HEK293 (cell line): ENCODE measurements around the gene ERLEC1.

Experiments
- CTCF ChIA-PET: fragments of 350-600 bp; formaldehyde crosslinking; extraction: SDS; loops from one replicate; lab custom pipeline; 2021; ENCODE audit warnings: antibody characterized with exemption; lab: Yijun Ruan, JAX
- POLR2A ChIA-PET: fragments of 300-600 bp; formaldehyde crosslinking; extraction: SDS; loops from one replicate; lab custom pipeline; 2020; ENCODE audit warnings: antibody characterized with exemption, inconsistent platforms; lab: Yijun Ruan, JAX
- H3K27ac ChIP-seq: fragments of 200-500 bp; sonication (Bioruptor generic); 2 replicates; pipeline ENCODE4 v1.5.1; 2014; ENCODE audit warnings: low read depth, low read length, control low read depth, inconsistent platforms; ENCODE audit errors: extremely low read depth
- H3K36me3 ChIP-seq, 2 experiments: fragments of 200-500 bp in 1 of 2; sonication (Bioruptor generic) in 1 of 2; 1 replicate in 1 of 2; 2 replicates in 1 of 2; pipeline ENCODE4 v1.5.1; 2014 to 2017; ENCODE audit warnings: inconsistent platforms in 2 of 2, low read length in 2 of 2; ENCODE audit not compliant: control insufficient read depth in 2 of 2, insufficient read depth in 1 of 2
- H3K4me1 ChIP-seq: fragments of 200-500 bp; sonication (Bioruptor generic); 2 replicates; pipeline ENCODE4 v1.5.1; 2014; ENCODE audit warnings: mild to moderate bottlenecking, low read length, inconsistent platforms; ENCODE audit not compliant: control insufficient read depth, insufficient read depth
- H3K4me3 ChIP-seq: 2 replicates; pipeline ENCODE4 v1.5.1; 2011; ENCODE audit warnings: low read depth, mild to moderate bottlenecking, control low read depth, low read length, moderate library complexity
- H3K9me3 ChIP-seq: fragments of 200-500 bp; sonication (Bioruptor generic); 2 replicates; pipeline ENCODE4 v1.5.1; 2014; ENCODE audit warnings: low read depth, low read length, inconsistent platforms; ENCODE audit not compliant: control insufficient read depth, insufficient read depth
- FEZF1 ChIP-seq: fragments of 450-650 bp; formaldehyde crosslinking; IDR thresholded peaks from 2 replicates; pipeline ENCODE4 v1.5.1; 2016; ENCODE audit warnings: missing biosample characterization, missing genetic modification characterization
- KLF17 ChIP-seq: fragments of 450-650 bp; formaldehyde crosslinking; IDR thresholded peaks from 2 replicates; pipeline ENCODE4 v1.5.1; 2016; ENCODE audit warnings: missing biosample characterization, missing genetic modification characterization
- KLF9 ChIP-seq: fragments of 450-650 bp; formaldehyde crosslinking; IDR thresholded peaks from 2 replicates; pipeline ENCODE4 v1.5.1; 2016; ENCODE audit warnings: missing biosample characterization, missing genetic modification characterization, low read depth
- MEIS1 ChIP-seq: sonication (generic); formaldehyde crosslinking; IDR thresholded peaks from 2 replicates; pipeline ENCODE4 v1.8.1; 2022; ENCODE audit warnings: missing genetic modification reagents, mild to moderate bottlenecking, borderline replicate concordance
- MZF1 ChIP-seq: fragments of 450-650 bp; formaldehyde crosslinking; IDR thresholded peaks from 2 replicates; pipeline ENCODE4 v1.5.1; 2017; ENCODE audit warnings: missing biosample characterization, missing genetic modification characterization, borderline replicate concordance
- OVOL3 ChIP-seq: fragments of 450-650 bp; formaldehyde crosslinking; IDR thresholded peaks from 2 replicates; pipeline ENCODE4 v1.5.1; 2016; ENCODE audit warnings: missing biosample characterization, missing genetic modification characterization
- PRDM6 ChIP-seq: fragments of 450-650 bp; formaldehyde crosslinking; IDR thresholded peaks from 2 replicates; pipeline ENCODE4 v1.5.1; 2017; ENCODE audit warnings: missing biosample characterization, missing genetic modification characterization
- WT1 ChIP-seq: fragments of 450-650 bp; formaldehyde crosslinking; IDR thresholded peaks from 2 replicates; pipeline ENCODE4 v1.5.1; 2016; ENCODE audit warnings: missing biosample characterization, missing genetic modification characterization
- ZBTB17 ChIP-seq: fragments of 450-650 bp; formaldehyde crosslinking; IDR thresholded peaks from 2 replicates; pipeline ENCODE4 v1.5.1; 2016; ENCODE audit warnings: missing biosample characterization, missing genetic modification characterization
- ZEB2 ChIP-seq: fragments of 450-650 bp; formaldehyde crosslinking; IDR thresholded peaks from 2 replicates; pipeline ENCODE4 v1.5.1; 2016; ENCODE audit warnings: missing biosample characterization, missing genetic modification characterization
- ZFHX2 ChIP-seq: fragments of 450-650 bp; formaldehyde crosslinking; conservative IDR thresholded peaks from 2 replicates; pipeline ENCODE4 v1.5.1; 2016; ENCODE audit warnings: missing biosample characterization, missing genetic modification characterization
- ZFP41 ChIP-seq: fragments of 450-650 bp; formaldehyde crosslinking; IDR thresholded peaks from 2 replicates; pipeline ENCODE4 v1.5.1; 2016; ENCODE audit warnings: missing biosample characterization, missing genetic modification characterization, borderline replicate concordance
- ZFP69B ChIP-seq: fragments of 450-650 bp; formaldehyde crosslinking; IDR thresholded peaks from 2 replicates; pipeline ENCODE4 v1.5.1; 2016; ENCODE audit warnings: missing biosample characterization, missing genetic modification characterization
- ZNF121 ChIP-seq: fragments of 450-650 bp; formaldehyde crosslinking; IDR thresholded peaks from 2 replicates; pipeline ENCODE4 v1.5.1; 2016; ENCODE audit warnings: missing biosample characterization, missing genetic modification characterization
- ZNF133 ChIP-seq: fragments of 450-650 bp; formaldehyde crosslinking; IDR thresholded peaks from 2 replicates; pipeline ENCODE4 v1.5.1; 2016; ENCODE audit warnings: missing biosample characterization, missing genetic modification characterization
- ZNF140 ChIP-seq: fragments of 450-650 bp; formaldehyde crosslinking; IDR thresholded peaks from 2 replicates; pipeline ENCODE4 v1.5.1; 2016; ENCODE audit warnings: missing biosample characterization, missing genetic modification characterization
- ZNF2 ChIP-seq: fragments of 450-650 bp; formaldehyde crosslinking; IDR thresholded peaks from 2 replicates; pipeline ENCODE4 v1.5.1; 2016; ENCODE audit warnings: missing biosample characterization, missing genetic modification characterization
- ZNF26 ChIP-seq: fragments of 450-650 bp; formaldehyde crosslinking; IDR thresholded peaks from 2 replicates; pipeline ENCODE4 v1.5.1; 2016; ENCODE audit warnings: missing biosample characterization, missing genetic modification characterization
- ZNF274 ChIP-seq, 2 experiments: fragments of 200-500 bp in 1 of 2; fragments of 450-650 bp in 1 of 2; sonication (Bioruptor generic) in 1 of 2; formaldehyde crosslinking in 1 of 2; IDR thresholded peaks; 2 replicates each; pipeline versions ENCODE4 v1.5.1 to v1.6.1; 2014 to 2016; ENCODE audit warnings: borderline replicate concordance in 1 of 2, inconsistent platforms in 1 of 2, low read length in 1 of 2, missing biosample characterization in 1 of 2, missing genetic modification characterization in 1 of 2
- ZNF280D ChIP-seq: fragments of 450-650 bp; formaldehyde crosslinking; IDR thresholded peaks from 2 replicates; pipeline ENCODE4 v1.5.1; 2016; ENCODE audit warnings: missing biosample characterization, missing genetic modification characterization
- ZNF302 ChIP-seq: fragments of 450-650 bp; formaldehyde crosslinking; IDR thresholded peaks from 2 replicates; pipeline ENCODE4 v1.5.1; 2016; ENCODE audit warnings: missing biosample characterization, missing genetic modification characterization, low read depth
- ZNF366 ChIP-seq: fragments of 450-650 bp; formaldehyde crosslinking; conservative IDR thresholded peaks from 2 replicates; pipeline ENCODE4 v1.5.1; 2016; ENCODE audit warnings: missing biosample characterization, missing genetic modification characterization
- ZNF37A ChIP-seq: fragments of 450-650 bp; IDR thresholded peaks from 2 replicates; pipeline ENCODE4 v1.5.1; 2018; ENCODE audit warnings: missing biosample characterization, missing genetic modification characterization
- ZNF501 ChIP-seq: fragments of 450-650 bp; formaldehyde crosslinking; IDR thresholded peaks from 2 replicates; pipeline ENCODE4 v1.5.1; 2016; ENCODE audit warnings: missing biosample characterization, missing genetic modification characterization
- ZNF624 ChIP-seq: fragments of 450-650 bp; formaldehyde crosslinking; IDR thresholded peaks from 2 replicates; pipeline ENCODE4 v1.5.1; 2017; ENCODE audit warnings: missing biosample characterization, missing genetic modification characterization
- ZNF645 ChIP-seq: fragments of 450-650 bp; formaldehyde crosslinking; IDR thresholded peaks from 2 replicates; pipeline ENCODE4; 2016; ENCODE audit warnings: missing biosample characterization, missing genetic modification characterization
- ZNF654 ChIP-seq: fragments of 450-650 bp; formaldehyde crosslinking; IDR thresholded peaks from 2 replicates; pipeline ENCODE4 v1.5.1; 2016; ENCODE audit warnings: low read depth, missing biosample characterization, missing genetic modification characterization
- ZNF707 ChIP-seq: fragments of 450-650 bp; formaldehyde crosslinking; IDR thresholded peaks from 2 replicates; pipeline ENCODE4 v1.5.1; 2016; ENCODE audit warnings: missing biosample characterization, missing genetic modification characterization
- ZNF776 ChIP-seq: fragments of 450-650 bp; formaldehyde crosslinking; IDR thresholded peaks from 2 replicates; pipeline ENCODE4 v1.5.0; 2017; ENCODE audit warnings: missing biosample characterization, missing genetic modification characterization, borderline replicate concordance

The ERLEC1 gene

GRCh38 chr2:53793261-53793660 is 6.4 kb downstream of the ERLEC1 start:
- ChIA-PET POLR2A (interaction anchor here (1.0 kb wide), 1 partner anchor 26 kb away, joined by 3 read pairs; the partner anchor contains the start of gene CHAC2), CTCF (no interaction called here)
- no peaks in the 10 kb centered on the region for H3K4me1 ChIP-seq
- TF ChIP-seq ZNF366 (tag by site-specific recombination) (no peak), ZNF776 (tag by site-specific recombination) (no peak), ZNF133 (tag by site-specific recombination) (no peak), MEIS1 (CRISPR knock-in tag) (no peak), ZNF121 (tag by site-specific recombination) (no peak), ZFHX2 (tag by site-specific recombination) (no peak), ZNF280D (no peak), ZBTB17 (no peak), ZNF654 (no peak), FEZF1 (no peak), ZEB2 (tag by site-specific recombination) (no peak), ZNF2 (tag by site-specific recombination) (no peak), ZNF645 (tag by site-specific recombination) (no peak), ZFP41 (tag by site-specific recombination) (no peak), ZNF707 (no peak), KLF9 (no peak), ZNF501 (tag by site-specific recombination) (no peak), ZNF274 (IDR thresholded peaks at IDR 0.05; ENCODE audit: low read length) (no peak), ZNF274 (tag by site-specific recombination; IDR thresholded peaks at IDR 0.05; ENCODE audit: borderline replicate concordance) (no peak), PRDM6 (tag by site-specific recombination) (no peak), ZNF624 (tag by site-specific recombination) (no peak)
- no peaks in the 10 kb centered on the region for H3K9me3 ChIP-seq
- H3K4me3 ChIP-seq: no peak overlapping the region
- H3K27ac ChIP-seq: no peak overlapping the region
- H3K36me3 ChIP-seq: peaks cover 31 to 37% of the 10 kb centered on the region in 2 experiments

GRCh38 chr2:53793821-53794220 is 7.0 kb downstream of the ERLEC1 start:
- Histone ChIP-seq H3K27ac (no peak overlapping the region), H3K9me3 (no peaks in the 10 kb centered on the region), H3K36me3 (peaks cover 37 to 42% of the 10 kb centered on the region in 2 experiments), H3K4me1 (no peaks in the 10 kb centered on the region), H3K4me3 (no peak overlapping the region)
- ChIA-PET CTCF (no interaction called here), POLR2A (interaction anchor here (1.0 kb wide), 1 partner anchor 26 kb away, joined by 3 read pairs; the partner anchor contains the start of gene CHAC2)
- TF ChIP-seq WT1 (no peak), OVOL3 (tag by site-specific recombination) (no peak), ZNF302 (tag by site-specific recombination) (no peak), ZNF140 (tag by site-specific recombination) (no peak), MZF1 (tag by site-specific recombination) (no peak), ZFP69B (no peak), ZNF274 (IDR thresholded peaks at IDR 0.05; ENCODE audit: low read length) (no peak), ZNF274 (tag by site-specific recombination; IDR thresholded peaks at IDR 0.05; ENCODE audit: borderline replicate concordance) (no peak), KLF17 (tag by site-specific recombination) (no peak), ZEB2 (tag by site-specific recombination) (no peak), ZNF26 (no peak), ZFHX2 (tag by site-specific recombination) (no peak), ZNF133 (tag by site-specific recombination) (no peak), ZNF37A (tag by site-specific recombination) (no peak)
